Neural cell (in vitro differentiated cells): ENCODE measurements around the gene PPOX.

Source experiments
- CTCF ChIP-seq: fragments of 450-650 bp; IDR thresholded peaks from 2 replicates; pipeline ENCODE4 v1.5.1; 2014; ENCODE audit warnings: antibody characterized with exemption, mild to moderate bottlenecking, moderate library complexity; ENCODE audit not compliant: poor library complexity, severe bottlenecking
- EP300 ChIP-seq: fragments of 450-650 bp; conservative IDR thresholded peaks from 2 replicates; pipeline ENCODE4 v1.6.1; 2014; ENCODE audit warnings: antibody characterized with exemption, mild to moderate bottlenecking, moderate library complexity; ENCODE audit not compliant: poor library complexity, severe bottlenecking
- EZH2 ChIP-seq: fragments of 200-600, 300-800 bp; shearing (Covaris generic), sonication (generic); IDR thresholded peaks from 2 replicates; pipeline ENCODE4 v1.6.1; 2014; ENCODE audit warnings: antibody characterized with exemption, low read length, borderline replicate concordance, mild to moderate bottlenecking; ENCODE audit not compliant: insufficient read depth, poor library complexity, severe bottlenecking
- MXI1 ChIP-seq: fragments of 450-650 bp; conservative IDR thresholded peaks from 2 replicates; pipeline ENCODE4 v1.6.1; 2014; ENCODE audit warnings: antibody characterized with exemption, mild to moderate bottlenecking; ENCODE audit not compliant: poor library complexity, severe bottlenecking
- POLR2AphosphoS5 ChIP-seq: IDR thresholded peaks from 2 replicates; pipeline ENCODE4 v1.6.1; 2012
- RAD21 ChIP-seq: fragments of 450-650 bp; conservative IDR thresholded peaks from 2 replicates; pipeline ENCODE4 v1.6.1; 2014; ENCODE audit warnings: antibody characterized with exemption, mild to moderate bottlenecking, moderate library complexity
- SMC3 ChIP-seq: fragments of 450-650 bp; conservative IDR thresholded peaks from 2 replicates; pipeline ENCODE4 v1.6.1; 2014; ENCODE audit warnings: antibody characterized with exemption, mild to moderate bottlenecking, moderate library complexity; ENCODE audit not compliant: poor library complexity
- TAF1 ChIP-seq: IDR thresholded peaks from 2 replicates; pipeline ENCODE4 v1.6.1; 2012; ENCODE audit warnings: low read depth
- TF ChIP-seq, protein P1 (sequence below): IDR thresholded peaks from 2 replicates; pipeline ENCODE4 v1.6.1; 2012; ENCODE audit warnings: borderline replicate concordance

GRCh38 chr1:161132410-161133219, 33.6 kb upstream of the PPOX start, which contains the start of gene DEDD:
- no peak for TF ChIP-seq RAD21
- peak; percentile 75 for TF ChIP-seq CTCF
- TF ChIP-seq TAF1: peak; percentile 56
- TF ChIP-seq, protein P1, sequence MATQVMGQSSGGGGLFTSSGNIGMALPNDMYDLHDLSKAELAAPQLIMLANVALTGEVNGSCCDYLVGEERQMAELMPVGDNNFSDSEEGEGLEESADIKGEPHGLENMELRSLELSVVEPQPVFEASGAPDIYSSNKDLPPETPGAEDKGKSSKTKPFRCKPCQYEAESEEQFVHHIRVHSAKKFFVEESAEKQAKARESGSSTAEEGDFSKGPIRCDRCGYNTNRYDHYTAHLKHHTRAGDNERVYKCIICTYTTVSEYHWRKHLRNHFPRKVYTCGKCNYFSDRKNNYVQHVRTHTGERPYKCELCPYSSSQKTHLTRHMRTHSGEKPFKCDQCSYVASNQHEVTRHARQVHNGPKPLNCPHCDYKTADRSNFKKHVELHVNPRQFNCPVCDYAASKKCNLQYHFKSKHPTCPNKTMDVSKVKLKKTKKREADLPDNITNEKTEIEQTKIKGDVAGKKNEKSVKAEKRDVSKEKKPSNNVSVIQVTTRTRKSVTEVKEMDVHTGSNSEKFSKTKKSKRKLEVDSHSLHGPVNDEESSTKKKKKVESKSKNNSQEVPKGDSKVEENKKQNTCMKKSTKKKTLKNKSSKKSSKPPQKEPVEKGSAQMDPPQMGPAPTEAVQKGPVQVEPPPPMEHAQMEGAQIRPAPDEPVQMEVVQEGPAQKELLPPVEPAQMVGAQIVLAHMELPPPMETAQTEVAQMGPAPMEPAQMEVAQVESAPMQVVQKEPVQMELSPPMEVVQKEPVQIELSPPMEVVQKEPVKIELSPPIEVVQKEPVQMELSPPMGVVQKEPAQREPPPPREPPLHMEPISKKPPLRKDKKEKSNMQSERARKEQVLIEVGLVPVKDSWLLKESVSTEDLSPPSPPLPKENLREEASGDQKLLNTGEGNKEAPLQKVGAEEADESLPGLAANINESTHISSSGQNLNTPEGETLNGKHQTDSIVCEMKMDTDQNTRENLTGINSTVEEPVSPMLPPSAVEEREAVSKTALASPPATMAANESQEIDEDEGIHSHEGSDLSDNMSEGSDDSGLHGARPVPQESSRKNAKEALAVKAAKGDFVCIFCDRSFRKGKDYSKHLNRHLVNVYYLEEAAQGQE: peak; percentile 90
- peak; percentile 59 for TF ChIP-seq EP300
- peak; percentile 63 for TF ChIP-seq MXI1
- no peak for TF ChIP-seq EZH2
- TF ChIP-seq POLR2AphosphoS5: peak; percentile 74
- peak; percentile 55 for TF ChIP-seq SMC3
